A673 (cell line): ENCODE data around the gene ZNF891. TPM values are rescaled to one million over a fixed set of nuclear protein-coding genes. Genes with fewer than 3 reads are reported as not detected.

Experiments used
- BruUV-seq: library from RNA; stranded (reverse); fragments of 400-500 nt; replicated peaks from 2 replicates; lab custom pipeline; 2021; lab: Mats Ljungman, UMichigan
- CTCF ChIA-PET: fragments of 300-600 bp; sonication (Branson Sonifier 250); formaldehyde crosslinking; loops from one replicate; lab custom pipeline; 2022; ENCODE audit warnings: antibody characterized with exemption; lab: Charles Lee
- POLR2A ChIA-PET: fragments of 300-600 bp; sonication (Branson Sonifier 250); formaldehyde crosslinking; loops from one replicate; lab custom pipeline; 2022; ENCODE audit warnings: antibody characterized with exemption; ENCODE audit not compliant: low non-redundant PET; lab: Charles Lee
- DNase-seq: peaks from one replicate; pipeline ENCODE4 v3.0.0-alpha.2; 2015; ENCODE audit warnings: low spot score
- H3K27ac ChIP-seq: fragments of 200-600 bp; sonication (generic); 2 replicates; pipeline ENCODE4 v1.5.1; 2016; ENCODE audit warnings: mixed run types, low read depth, mild to moderate bottlenecking, mixed read lengths, antibody characterized with exemption, low read length; ENCODE audit not compliant: poor library complexity, severe bottlenecking
- H3K27me3 ChIP-seq: fragments of 200-600 bp; sonication (generic); replicated peaks from 2 replicates; pipeline ENCODE4 v1.6.1; 2017; ENCODE audit warnings: mixed run types, low read depth, mild to moderate bottlenecking, mixed read lengths, antibody characterized with exemption, low read length; ENCODE audit not compliant: insufficient read depth, poor library complexity
- H3K36me3 ChIP-seq: fragments of 200-600 bp; sonication (generic); 2 replicates; pipeline ENCODE4 v1.6.1; 2016; ENCODE audit warnings: mixed run types, mild to moderate bottlenecking, mixed read lengths, antibody characterized with exemption, low read length; ENCODE audit not compliant: insufficient read depth, poor library complexity, severe bottlenecking
- H3K4me1 ChIP-seq: fragments of 200-600 bp; sonication (generic); 2 replicates; pipeline ENCODE4 v1.6.1; 2017; ENCODE audit warnings: mixed run types, mild to moderate bottlenecking, mixed read lengths, antibody characterized with exemption, low read length; ENCODE audit not compliant: insufficient read depth, poor library complexity, severe bottlenecking
- H3K4me3 ChIP-seq: fragments of 200-600 bp; sonication (generic); 2 replicates; pipeline ENCODE4 v1.5.1; 2016; ENCODE audit warnings: low read depth, mixed run types, mild to moderate bottlenecking, mixed read lengths, low read length; ENCODE audit not compliant: poor library complexity, severe bottlenecking
- H3K9me3 ChIP-seq: fragments of 200-600 bp; sonication (generic); 2 replicates; pipeline ENCODE4 v1.6.1; 2016; ENCODE audit warnings: mixed run types, low read depth, mild to moderate bottlenecking, mixed read lengths, antibody characterized with exemption, low read length; ENCODE audit not compliant: poor library complexity, severe bottlenecking
- EZH2 ChIP-seq: fragments of 200-600 bp; sonication (generic); IDR thresholded peaks from 2 replicates; pipeline ENCODE4 v1.6.1; 2017; ENCODE audit warnings: borderline replicate concordance, low read depth, mild to moderate bottlenecking, mixed read lengths, antibody characterized with exemption, low read length; ENCODE audit not compliant: poor library complexity, severe bottlenecking
- intact Hi-C: fragments of 100-400 bp; cut with micrococcal nuclease; formaldehyde crosslinking; loops from one replicate; pipeline ENCODE4 v1.10.0; 2022; ENCODE audit not compliant: unreplicated experiment
- total RNA-seq: library from RNA; stranded (reverse); gene quantifications from 2 replicates; pipeline ENCODE4 v1.2.3, GENCODE V29; 2021
- TF ChIP-seq, protein P1 (sequence below): fragments of 300-800, 200-600 bp; sonication (generic); conservative IDR thresholded peaks from 2 replicates; pipeline ENCODE4 v1.5.1; 2017; ENCODE audit warnings: low read depth, mild to moderate bottlenecking, antibody characterized with exemption, low read length, moderate library complexity, mixed read lengths

The ZNF891 gene
- total RNA-seq, 1 experiment from 2014 or later, result 2.9 TPM

DNA sequence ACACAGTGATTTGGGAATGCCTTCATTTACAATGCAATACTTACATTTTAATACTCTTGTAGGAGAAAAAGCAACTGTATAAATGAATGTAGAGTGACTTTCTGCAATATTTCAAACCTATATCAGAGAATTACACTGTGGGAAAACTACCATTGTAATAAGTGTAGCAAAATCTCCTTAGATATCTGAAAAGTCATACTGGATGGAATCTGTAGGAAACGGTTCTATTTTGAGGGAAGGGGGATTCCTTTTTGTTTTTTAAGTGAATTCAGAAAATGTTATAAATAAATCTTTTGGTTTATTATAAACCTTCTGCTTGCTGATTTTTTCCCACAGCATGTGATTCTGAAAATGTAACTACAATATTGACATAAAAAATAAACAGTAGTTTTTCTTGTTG lies 23.0 kb downstream of the ZNF891 start:
- no peaks in the 10 kb centered on the region for H3K4me1 ChIP-seq
- peaks cover 45% of the 10 kb centered on the region for H3K36me3 ChIP-seq
- intact Hi-C loops, result no loop called here
- no peak overlapping the region for H3K27ac ChIP-seq
- no peaks in the 10 kb centered on the region for H3K27me3 ChIP-seq
- no peak overlapping the region for H3K4me3 ChIP-seq
- no peak for TF ChIP-seq EZH2
- ChIA-PET CTCF (no interaction called here), POLR2A (no interaction called here)
- no peak for DNase-seq
- BruUV-seq, result no TSS peak
- H3K9me3 ChIP-seq, result peaks cover 92% of the 10 kb centered on the region

DNA sequence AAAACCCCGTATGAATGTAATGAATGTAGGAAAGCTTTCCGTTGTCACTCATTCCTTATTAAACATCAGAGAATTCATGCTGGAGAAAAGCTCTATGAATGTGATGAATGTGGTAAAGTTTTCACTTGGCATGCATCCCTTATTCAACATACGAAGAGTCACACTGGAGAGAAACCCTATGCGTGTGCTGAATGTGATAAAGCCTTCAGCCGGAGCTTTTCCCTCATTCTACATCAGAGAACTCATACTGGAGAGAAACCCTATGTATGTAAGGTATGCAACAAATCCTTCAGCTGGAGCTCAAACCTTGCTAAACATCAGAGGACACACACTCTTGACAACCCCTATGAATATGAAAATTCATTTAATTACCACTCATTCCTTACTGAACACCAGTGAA lies 23.8 kb downstream of the ZNF891 start:
- TF ChIP-seq EZH2, result no peak
- TF ChIP-seq, protein P1, sequence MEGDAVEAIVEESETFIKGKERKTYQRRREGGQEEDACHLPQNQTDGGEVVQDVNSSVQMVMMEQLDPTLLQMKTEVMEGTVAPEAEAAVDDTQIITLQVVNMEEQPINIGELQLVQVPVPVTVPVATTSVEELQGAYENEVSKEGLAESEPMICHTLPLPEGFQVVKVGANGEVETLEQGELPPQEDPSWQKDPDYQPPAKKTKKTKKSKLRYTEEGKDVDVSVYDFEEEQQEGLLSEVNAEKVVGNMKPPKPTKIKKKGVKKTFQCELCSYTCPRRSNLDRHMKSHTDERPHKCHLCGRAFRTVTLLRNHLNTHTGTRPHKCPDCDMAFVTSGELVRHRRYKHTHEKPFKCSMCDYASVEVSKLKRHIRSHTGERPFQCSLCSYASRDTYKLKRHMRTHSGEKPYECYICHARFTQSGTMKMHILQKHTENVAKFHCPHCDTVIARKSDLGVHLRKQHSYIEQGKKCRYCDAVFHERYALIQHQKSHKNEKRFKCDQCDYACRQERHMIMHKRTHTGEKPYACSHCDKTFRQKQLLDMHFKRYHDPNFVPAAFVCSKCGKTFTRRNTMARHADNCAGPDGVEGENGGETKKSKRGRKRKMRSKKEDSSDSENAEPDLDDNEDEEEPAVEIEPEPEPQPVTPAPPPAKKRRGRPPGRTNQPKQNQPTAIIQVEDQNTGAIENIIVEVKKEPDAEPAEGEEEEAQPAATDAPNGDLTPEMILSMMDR, result no peak
- Histone ChIP-seq H3K27ac (no peak overlapping the region), H3K36me3 (peaks cover 51% of the 10 kb centered on the region), H3K4me1 (no peaks in the 10 kb centered on the region), H3K9me3 (peaks cover 96% of the 10 kb centered on the region), H3K4me3 (no peak overlapping the region), H3K27me3 (no peaks in the 10 kb centered on the region)
- intact Hi-C loops, result no loop called here
- CTCF ChIA-PET, result no interaction called here
- no peak for DNase-seq
- POLR2A ChIA-PET, result no interaction called here
- BruUV-seq, result no TSS peak

DNA sequence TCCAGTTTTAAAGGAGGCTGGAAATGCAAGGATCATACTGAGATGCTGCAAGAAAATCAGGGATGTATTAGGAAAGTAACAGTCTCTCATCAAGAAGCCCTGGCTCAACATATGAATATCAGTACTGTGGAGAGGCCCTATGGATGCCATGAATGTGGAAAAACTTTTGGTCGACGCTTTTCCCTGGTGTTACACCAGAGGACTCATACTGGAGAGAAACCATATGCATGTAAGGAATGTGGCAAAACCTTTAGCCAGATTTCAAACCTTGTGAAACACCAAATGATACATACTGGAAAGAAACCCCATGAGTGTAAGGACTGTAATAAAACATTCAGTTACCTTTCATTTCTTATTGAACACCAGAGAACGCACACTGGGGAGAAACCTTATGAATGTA lies 24.5 kb downstream of the ZNF891 start:
- Histone ChIP-seq H3K36me3 (peaks cover 57% of the 10 kb centered on the region), H3K27ac (no peak overlapping the region), H3K4me1 (no peaks in the 10 kb centered on the region), H3K4me3 (no peak overlapping the region), H3K9me3 (peaks cover 96% of the 10 kb centered on the region), H3K27me3 (no peaks in the 10 kb centered on the region)
- intact Hi-C loops, result no loop called here
- ChIA-PET POLR2A (no interaction called here), CTCF (no interaction called here)
- DNase-seq, result no peak
- no TSS peak for BruUV-seq
- TF ChIP-seq, protein P1, result no peak
- TF ChIP-seq EZH2, result no peak

DNA sequence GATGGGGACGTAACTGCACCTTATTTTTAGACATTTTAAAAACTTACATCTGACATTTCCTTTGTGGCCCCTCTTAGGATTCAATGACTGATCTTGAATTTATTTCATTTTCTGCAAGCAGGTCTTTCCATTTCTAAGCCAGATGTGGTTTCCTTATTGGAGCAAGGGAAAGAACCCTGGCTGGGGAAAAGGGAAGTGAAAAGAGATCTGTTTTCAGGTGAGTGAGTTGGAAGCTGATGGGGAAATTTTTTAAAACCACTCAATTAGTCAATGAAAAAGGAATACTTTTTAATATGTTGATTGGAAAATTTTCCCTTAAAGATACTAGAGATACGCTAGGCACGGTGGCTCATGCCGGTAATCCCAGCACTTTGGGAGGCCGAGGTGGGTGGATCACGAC lies 46.7 kb downstream of the ZNF891 start:
- ChIA-PET POLR2A (no interaction called here), CTCF (no interaction called here)
- TF ChIP-seq, protein P1, result no peak
- no peak for TF ChIP-seq EZH2
- no TSS peak for BruUV-seq
- Histone ChIP-seq H3K4me1 (no peaks in the 10 kb centered on the region), H3K36me3 (peaks cover 69% of the 10 kb centered on the region), H3K4me3 (no peak overlapping the region), H3K27me3 (no peaks in the 10 kb centered on the region), H3K27ac (no peak overlapping the region), H3K9me3 (peaks cover 72% of the 10 kb centered on the region)
- intact Hi-C loops, result no loop called here
- DNase-seq, result no peak
